ENCODE data around the gene SHC2.
"Not testable (repeated sequence)": the region's sequence is repeated elsewhere in the genome, so short reads cannot be mapped to it uniquely, and the experiment has no call there.

Gene SHC2

GRCh38 chr19:405121-405965 is 55.5 kb downstream of the SHC2 start:
- peak; percentile 7 for DNase-seq

GRCh38 chr19:403221-404027 is 57.4 kb downstream of the SHC2 start:
- DNase-seq, result peak; percentile 14

- DNase-seq, result no peak
Observed at GRCh38 chr19:402786-403185, 58.0 kb downstream of the SHC2 start.

- DNase-seq, result peak; percentile 6
Observed at GRCh38 chr19:401866-402511, 58.8 kb downstream of the SHC2 start.

- peak; percentile 8 for DNase-seq
Observed at GRCh38 chr19:400976-401865, 59.6 kb downstream of the SHC2 start.

- DNase-seq, result no peak
Observed at GRCh38 chr19:399370-399769, 61.5 kb downstream of the SHC2 start.

GRCh38 chr19:398719-399118 is 62.1 kb downstream of the SHC2 start:
- peak; percentile 11 for DNase-seq

GRCh38 chr19:397941-398706 is 62.7 kb downstream of the SHC2 start:
- peak; percentile 6 for DNase-seq

GRCh38 chr19:397321-397720 is 63.5 kb downstream of the SHC2 start:
- peak; percentile 13 for DNase-seq

GRCh38 chr19:395467-395866 is 65.4 kb downstream of the SHC2 start:
- DNase-seq, result no peak

GRCh38 chr19:394857-395256 is 66.0 kb downstream of the SHC2 start:
- DNase-seq, result not testable (repeated sequence)

- DNase-seq, result not testable (repeated sequence)
Observed at GRCh38 chr19:393560-393959, 67.3 kb downstream of the SHC2 start.

- no peak for DNase-seq
Observed at GRCh38 chr19:392375-392970, 68.4 kb downstream of the SHC2 start.

- no peak for DNase-seq
Observed at GRCh38 chr19:391726-392374, 69.0 kb downstream of the SHC2 start.

GRCh38 chr19:391207-391557 is 69.7 kb downstream of the SHC2 start:
- DNase-seq, result no peak

- no peak for DNase-seq
Observed at GRCh38 chr19:390386-391206, 70.2 kb downstream of the SHC2 start.

- DNase-seq, result no peak
Observed at GRCh38 chr19:389935-390289, 70.9 kb downstream of the SHC2 start.

- DNase-seq, result no peak
Observed at GRCh38 chr19:389255-389934, 71.4 kb downstream of the SHC2 start.

- no peak for DNase-seq
Observed at GRCh38 chr19:388691-389090, 72.1 kb downstream of the SHC2 start.
